ENCODE results near the gene NDUFS1. TPM values are rescaled to one million over a fixed set of nuclear protein-coding genes. Genes with fewer than 3 reads are reported as not detected.
"Not testable (repeated sequence)": the region's sequence is repeated elsewhere in the genome, so short reads cannot be mapped to it uniquely, and the experiment has no call there.

The NDUFS1 gene
- total RNA-seq, 2 experiments from 2014 or later = 81.2 to 89.3 TPM

DNA sequence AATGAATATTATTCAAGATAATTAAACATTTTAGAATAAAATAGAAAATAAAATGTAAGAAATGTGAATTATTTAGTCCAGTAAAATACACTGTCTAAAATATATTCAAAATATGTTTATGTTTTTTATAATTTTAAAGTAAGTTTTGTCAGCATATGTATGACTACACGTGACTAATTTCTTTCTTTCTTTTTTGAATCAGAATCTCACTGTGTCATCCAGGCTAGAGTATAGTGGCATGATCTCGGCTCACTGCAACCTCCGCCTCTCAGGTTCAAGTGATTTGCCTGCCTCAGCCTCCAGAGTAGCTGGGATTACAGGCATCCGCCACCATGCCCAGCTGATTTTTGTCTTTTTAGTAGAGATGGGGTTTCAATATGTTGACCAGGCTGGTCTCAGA lies 54.2 kb downstream of the NDUFS1 start:
- TF ChIP-seq, protein P1, sequence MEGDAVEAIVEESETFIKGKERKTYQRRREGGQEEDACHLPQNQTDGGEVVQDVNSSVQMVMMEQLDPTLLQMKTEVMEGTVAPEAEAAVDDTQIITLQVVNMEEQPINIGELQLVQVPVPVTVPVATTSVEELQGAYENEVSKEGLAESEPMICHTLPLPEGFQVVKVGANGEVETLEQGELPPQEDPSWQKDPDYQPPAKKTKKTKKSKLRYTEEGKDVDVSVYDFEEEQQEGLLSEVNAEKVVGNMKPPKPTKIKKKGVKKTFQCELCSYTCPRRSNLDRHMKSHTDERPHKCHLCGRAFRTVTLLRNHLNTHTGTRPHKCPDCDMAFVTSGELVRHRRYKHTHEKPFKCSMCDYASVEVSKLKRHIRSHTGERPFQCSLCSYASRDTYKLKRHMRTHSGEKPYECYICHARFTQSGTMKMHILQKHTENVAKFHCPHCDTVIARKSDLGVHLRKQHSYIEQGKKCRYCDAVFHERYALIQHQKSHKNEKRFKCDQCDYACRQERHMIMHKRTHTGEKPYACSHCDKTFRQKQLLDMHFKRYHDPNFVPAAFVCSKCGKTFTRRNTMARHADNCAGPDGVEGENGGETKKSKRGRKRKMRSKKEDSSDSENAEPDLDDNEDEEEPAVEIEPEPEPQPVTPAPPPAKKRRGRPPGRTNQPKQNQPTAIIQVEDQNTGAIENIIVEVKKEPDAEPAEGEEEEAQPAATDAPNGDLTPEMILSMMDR (IDR thresholded peaks at IDR 0.05) = no peak
- POLR2A ChIA-PET = no interaction called here
- ATAC-seq (no peak), DNase-seq (no peak)
- Mint-ChIP-seq H3K27me3 (no peaks in the 10 kb centered on the region), H3K9me3 (no peaks in the 10 kb centered on the region), H3K36me3 (ENCODE audit: low read depth) (no peaks in the 10 kb centered on the region), H3K27ac (no peak overlapping the region), H3K4me1 (ENCODE audit: low read depth) (no peaks in the 10 kb centered on the region), H3K4me3 (no peak overlapping the region)
- CTCF ChIA-PET = no interaction called here
- intact Hi-C loops (cut with micrococcal nuclease) = no loop called here

DNA sequence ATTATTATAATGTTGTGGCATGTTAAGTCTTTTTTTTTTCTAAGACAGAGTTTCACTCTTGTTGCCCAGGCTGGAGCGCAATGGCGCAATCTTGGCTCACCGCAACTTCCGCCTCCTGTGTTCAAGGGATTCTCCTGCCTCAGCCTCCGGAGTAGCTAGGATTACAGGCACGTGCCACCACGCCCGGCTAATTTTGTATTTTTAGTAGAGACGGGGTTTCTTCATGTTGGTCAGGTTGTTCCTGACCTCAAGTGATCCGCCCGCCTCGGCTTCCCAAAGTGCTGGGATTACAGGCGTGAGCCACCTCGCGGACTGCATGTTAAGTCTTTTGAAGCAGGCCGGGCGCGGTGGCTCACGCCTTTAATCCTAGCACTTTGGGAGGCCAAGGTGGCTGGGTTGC lies 60.4 kb downstream of the NDUFS1 start:
- ATAC-seq; CTCF ChIA-PET; H3K9me3 Mint-ChIP-seq; intact Hi-C loops (cut with micrococcal nuclease); H3K4me3 Mint-ChIP-seq; DNase-seq; H3K27ac Mint-ChIP-seq; H3K36me3 Mint-ChIP-seq (ENCODE audit: low read depth); POLR2A ChIA-PET; H3K4me1 Mint-ChIP-seq (ENCODE audit: low read depth); H3K27me3 Mint-ChIP-seq: not testable (repeated sequence)

DNA sequence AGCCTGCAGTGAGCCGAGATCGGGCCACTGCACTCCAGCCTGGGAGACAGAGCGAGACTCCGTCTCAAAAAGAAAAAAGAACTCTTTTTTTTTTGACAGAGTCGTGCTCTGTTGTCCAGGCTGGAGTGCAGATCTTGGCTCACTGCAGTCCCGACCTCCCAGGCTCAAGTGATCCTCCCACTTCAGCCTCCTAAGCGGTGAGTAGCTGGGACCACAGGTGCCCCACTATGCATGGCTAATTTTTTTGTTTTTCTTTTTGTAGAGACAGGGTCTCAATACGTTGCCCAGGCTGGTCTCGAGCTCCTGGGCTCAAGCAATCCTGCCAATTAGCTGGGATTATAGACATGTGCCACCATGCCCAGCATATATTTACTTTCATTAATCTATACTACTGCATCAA lies 60.8 kb downstream of the NDUFS1 start:
- Mint-ChIP-seq H3K36me3 (ENCODE audit: low read depth) (no peaks in the 10 kb centered on the region), H3K4me1 (ENCODE audit: low read depth) (no peaks in the 10 kb centered on the region), H3K27ac (no peak overlapping the region), H3K27me3 (no peaks in the 10 kb centered on the region), H3K9me3 (no peaks in the 10 kb centered on the region), H3K4me3 (no peak overlapping the region)
- POLR2A ChIA-PET = no interaction called here
- intact Hi-C loops (cut with micrococcal nuclease) = no loop called here
- TF ChIP-seq, protein P1 (IDR thresholded peaks at IDR 0.05) = no peak
- CTCF ChIA-PET = no interaction called here
- no peak for ATAC-seq
- DNase-seq = no peak

DNA sequence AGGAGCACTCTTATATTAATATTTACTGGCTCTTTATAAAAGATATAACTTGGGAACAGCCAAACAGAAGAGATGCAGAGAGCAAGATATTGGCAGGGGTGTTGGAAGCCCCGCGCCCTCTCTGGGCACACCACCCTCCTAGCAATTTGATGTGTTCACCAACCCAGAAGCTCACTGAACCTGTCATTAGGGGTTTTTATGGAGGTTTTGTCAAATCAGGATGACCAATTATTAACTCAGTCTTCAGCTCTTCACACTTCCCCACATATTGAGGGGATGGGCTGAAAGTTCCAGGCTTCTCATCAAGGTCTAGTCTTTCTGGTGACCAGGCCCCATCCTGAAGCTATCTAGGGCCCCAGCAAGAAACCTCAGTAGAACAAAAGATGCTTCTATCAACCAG lies 62.4 kb downstream of the NDUFS1 start:
- CTCF ChIA-PET = interaction anchor here (1.6 to 2.5 kb wide), 2 partner anchors 10 to 12 kb away, joined by 4 to 11 read pairs; partner anchors contain the start of gene INO80D
- Mint-ChIP-seq H3K27ac (no peak overlapping the region), H3K4me3 (no peak overlapping the region), H3K4me1 (ENCODE audit: low read depth) (peaks cover 3% of the 10 kb centered on the region), H3K27me3 (no peaks in the 10 kb centered on the region), H3K9me3 (no peaks in the 10 kb centered on the region), H3K36me3 (ENCODE audit: low read depth) (no peaks in the 10 kb centered on the region)
- TF ChIP-seq, protein P1 (IDR thresholded peaks at IDR 0.05) = no peak
- POLR2A ChIA-PET = interaction anchor here (0.8 to 2.0 kb wide), 3 partner anchors 9 to 12 kb away, joined by 3 to 11 read pairs (median 4); partner anchors contain the start of gene INO80D
- intact Hi-C loops (cut with micrococcal nuclease) = no loop called here
- ATAC-seq = no peak
- no peak for DNase-seq

DNA sequence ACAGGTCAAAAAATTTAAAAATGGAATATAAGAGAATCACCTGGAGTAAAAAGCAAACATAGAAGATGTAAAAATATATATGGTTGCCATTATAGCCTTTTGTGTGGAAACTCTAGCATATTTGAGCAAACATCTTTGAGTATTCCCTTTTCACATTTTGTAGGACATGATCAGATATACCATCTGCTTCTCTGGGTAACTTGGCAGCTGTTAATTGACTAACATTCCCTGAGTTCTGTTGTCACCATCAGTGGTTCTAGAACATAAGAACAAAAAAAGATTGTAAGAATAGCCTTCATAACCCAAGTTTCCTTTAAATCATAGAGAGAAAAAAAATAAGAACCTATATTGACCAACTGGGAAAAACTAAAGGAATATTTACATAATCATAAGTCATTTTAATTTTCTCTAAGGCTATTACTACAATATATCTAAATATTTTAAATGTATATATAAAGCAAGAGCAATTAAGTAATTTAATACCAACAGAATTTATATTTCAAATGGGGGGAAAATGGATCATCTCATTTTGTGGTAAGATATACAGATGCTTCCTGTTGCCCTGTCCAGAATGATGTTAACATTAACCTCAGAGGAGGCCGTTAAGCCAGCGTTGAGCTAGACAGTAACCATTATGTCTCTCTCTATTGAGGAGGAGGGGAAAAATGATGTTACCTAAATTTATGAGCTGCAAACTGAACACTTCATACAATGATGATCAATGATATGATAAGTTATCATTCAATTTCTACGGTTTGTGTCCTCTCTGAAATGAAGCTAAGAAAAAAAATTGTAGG lies 63.5 kb downstream of the NDUFS1 start:
- DNase-seq = no peak
- no peaks in the 10 kb centered on the region for H3K27me3 Mint-ChIP-seq
- TF ChIP-seq, protein P1 (IDR thresholded peaks at IDR 0.05) = no peak
- no peaks in the 10 kb centered on the region for H3K9me3 Mint-ChIP-seq
- ATAC-seq = no peak
- H3K36me3 Mint-ChIP-seq (ENCODE audit: low read depth) = no peaks in the 10 kb centered on the region
- no peak overlapping the region for H3K27ac Mint-ChIP-seq
- ChIA-PET CTCF (interaction anchor here (2.5 kb wide), 1 partner anchor 8 kb away, joined by 11 read pairs; the partner anchor contains the start of gene INO80D), POLR2A (interaction anchor here (0.6 to 2.0 kb wide), 3 partner anchors 10 to 521 kb away, joined by 3 to 11 read pairs (median 4); partner anchors contain the start of gene INO80D)
- peaks cover 6% of the 10 kb centered on the region for H3K4me1 Mint-ChIP-seq (ENCODE audit: low read depth)
- no peak overlapping the region for H3K4me3 Mint-ChIP-seq
- intact Hi-C loops (cut with micrococcal nuclease) = no loop called here
